HG02798 (cell line): ENCODE measurements around the gene PAXX.
"Not testable (repeated sequence)": the region's sequence is repeated elsewhere in the genome, so short reads cannot be mapped to it uniquely, and the experiment has no call there.

Experiments
- ATAC-seq: cut with Tn5 transposase; IDR thresholded peaks from one replicate; pipeline ENCODE4 v1.9.1; 2021; ENCODE audit warnings: mild to moderate bottlenecking; ENCODE audit not compliant: unreplicated experiment, poor library complexity

The PAXX gene

DNA sequence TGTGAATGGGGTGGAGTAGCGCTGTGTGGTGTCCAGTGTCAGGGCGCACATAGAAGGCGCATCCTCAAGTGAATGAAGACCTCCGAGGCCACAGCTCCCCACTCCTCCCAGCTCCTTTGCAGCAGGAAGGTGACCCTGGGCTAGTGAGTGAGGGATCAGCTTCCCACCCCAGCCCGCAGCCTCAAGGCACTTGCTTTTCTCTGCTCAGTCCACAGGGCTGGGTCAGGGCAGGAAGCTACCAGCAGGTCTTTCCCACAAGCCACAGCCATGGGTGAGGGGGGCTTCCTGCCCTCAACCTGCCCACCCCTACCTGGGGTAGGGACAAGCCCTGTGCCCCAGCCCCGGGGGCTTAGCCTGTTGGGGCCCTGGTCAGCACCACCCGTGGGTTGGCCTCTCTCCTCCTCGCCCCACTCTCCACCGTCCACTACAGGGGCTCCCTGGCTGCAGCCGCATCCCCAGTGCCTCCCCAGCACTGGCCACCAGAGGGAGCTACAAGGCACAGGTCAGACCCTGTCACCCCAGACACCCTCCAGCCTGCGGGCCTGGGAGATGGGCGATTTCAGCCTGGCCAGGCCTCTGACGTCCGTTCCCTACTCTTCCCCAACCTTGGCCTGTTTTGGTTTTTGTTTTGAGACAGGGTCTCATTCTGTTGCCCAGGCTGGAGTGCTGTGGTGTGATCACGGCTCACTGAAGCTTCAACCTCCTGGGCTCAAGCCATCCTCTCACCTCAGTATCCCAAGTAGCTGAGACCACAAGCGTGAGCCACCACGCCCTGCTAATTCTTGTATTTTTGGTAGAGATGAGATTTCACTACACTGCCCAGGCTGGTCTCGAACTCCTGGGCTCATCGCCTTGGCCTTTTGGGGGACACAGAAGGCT, 37.1 kb downstream of the PAXX start:
- ATAC-seq = no peak

DNA sequence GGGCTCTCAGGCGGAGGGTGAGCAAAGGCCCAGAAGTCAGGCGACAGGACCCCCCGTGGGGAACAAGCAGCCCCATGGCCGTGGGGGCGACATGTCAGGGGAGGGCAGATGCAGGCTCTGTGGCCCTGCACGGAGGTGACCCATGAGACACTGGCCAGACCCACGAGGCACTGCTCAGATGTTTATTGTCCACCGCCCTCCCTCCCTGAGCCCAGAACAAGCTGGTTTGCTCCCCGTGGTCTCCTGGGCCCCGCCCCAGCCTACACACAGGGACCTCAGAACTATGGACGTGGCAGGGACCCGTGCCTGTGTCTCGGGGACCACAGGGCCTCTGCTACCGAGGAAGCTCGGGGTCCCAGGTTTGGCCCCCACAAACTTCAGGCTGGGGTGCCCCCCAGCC, 37.8 kb downstream of the PAXX start:
- ATAC-seq = no peak

DNA sequence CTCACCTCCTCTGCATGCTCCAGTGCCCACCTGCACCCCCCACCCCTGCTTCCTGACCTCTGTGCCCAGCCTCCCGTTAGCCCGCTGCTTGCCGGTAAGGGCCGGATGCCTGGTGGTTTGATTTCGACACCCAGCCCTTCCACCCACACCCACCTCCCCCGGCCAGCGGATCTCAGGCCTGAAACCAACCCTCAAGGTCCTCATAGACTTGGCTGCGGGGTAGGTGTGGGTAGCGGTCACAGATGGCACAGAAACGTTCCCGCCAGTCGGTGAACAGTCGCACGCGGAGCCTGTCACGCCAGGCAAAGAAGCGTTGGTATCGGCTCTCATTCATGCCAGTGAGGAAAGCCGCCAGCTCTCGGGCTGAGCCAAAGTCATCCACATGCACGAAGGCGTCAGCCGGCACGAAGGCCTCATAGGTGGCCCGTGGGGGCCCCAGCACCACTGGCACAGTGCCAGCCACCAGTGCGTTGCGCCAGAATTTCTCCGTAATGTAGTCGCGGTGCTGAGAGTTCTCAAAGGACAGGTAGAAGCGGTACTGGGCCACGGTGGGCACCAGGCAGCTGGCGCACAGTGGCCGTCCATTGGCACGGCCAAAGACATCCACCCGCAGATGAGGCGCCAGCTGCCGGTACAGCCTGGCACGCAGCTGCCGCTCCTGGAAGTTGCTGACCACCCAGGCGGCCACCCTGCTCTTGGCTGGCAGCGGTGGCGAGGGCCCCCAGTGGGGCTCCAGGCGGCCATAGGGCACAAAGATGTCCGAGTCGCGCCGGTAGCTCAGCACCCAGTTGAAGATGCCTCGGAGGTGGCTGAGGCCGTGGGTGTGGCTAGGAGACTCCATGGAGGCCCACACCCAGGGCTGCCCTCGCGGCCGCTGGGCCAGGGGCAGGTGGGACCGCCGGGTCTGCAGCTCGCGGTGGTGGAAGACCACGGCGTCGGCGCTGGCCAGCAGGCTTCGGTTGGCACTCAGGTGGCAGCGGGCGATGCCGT, 38.6 kb downstream of the PAXX start:
- ATAC-seq = no peak

DNA sequence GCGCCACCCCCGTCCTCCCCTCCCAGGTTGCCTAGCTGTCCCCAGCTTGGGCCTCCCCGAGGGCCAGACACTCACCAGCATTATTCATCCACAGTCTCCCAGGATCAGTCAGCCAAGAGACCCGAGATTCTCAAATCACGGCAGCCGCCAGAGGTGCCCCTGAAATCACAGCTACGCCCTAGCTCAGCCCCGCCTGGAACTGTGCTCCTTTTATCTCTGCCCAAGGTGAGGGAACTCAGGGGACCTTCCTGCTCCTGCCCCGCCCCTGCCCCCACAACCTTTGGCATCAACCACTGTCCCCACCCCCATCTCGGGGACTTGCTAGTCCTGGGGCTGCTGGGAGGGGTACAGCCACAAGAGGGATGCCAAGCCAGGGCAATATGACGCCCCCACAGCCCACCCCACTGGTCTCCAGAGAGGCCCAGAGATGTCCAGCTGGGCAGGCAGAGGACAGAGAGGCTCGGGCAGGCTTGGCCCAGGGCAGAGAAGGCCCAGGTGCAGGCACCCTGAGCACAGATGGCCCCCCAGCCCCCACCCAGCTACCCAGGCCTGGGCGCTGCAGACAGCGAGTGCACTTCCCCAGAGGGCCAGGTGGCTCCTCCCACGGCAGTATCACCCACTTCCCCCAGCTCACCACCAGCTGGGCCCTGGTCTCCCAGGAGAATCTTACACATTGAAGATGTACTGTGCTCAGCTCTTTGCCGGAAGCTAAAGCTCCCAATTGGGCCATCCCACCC, 39.9 kb downstream of the PAXX start, which contains the start of gene FUT7:
FUT7 (minus strand) TSS at position 185 of the 737 bp plus-strand sequence; CDS start at position 88, 97 bp downstream.
- ATAC-seq = no peak

DNA sequence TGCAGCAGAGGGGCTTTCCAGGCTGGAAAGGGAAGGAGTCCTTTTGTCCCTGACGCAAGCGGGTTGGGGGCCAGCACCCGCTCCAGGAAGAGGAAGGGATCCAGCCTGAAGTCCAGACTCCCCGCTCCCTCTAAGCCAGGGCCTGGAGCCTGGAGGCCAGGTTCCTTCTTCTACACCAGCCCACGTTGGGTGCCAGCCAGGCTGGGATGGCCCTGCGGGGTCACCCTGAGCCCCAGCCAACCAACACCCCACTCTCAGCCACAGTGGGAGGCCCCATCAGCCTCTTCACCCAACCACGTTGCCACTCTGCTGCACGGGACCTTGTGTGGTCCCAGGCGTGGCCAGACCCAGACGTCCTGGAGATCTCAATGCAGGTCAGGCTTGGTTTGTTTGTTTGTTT, 40.6 kb downstream of the PAXX start:
- ATAC-seq = no peak

DNA sequence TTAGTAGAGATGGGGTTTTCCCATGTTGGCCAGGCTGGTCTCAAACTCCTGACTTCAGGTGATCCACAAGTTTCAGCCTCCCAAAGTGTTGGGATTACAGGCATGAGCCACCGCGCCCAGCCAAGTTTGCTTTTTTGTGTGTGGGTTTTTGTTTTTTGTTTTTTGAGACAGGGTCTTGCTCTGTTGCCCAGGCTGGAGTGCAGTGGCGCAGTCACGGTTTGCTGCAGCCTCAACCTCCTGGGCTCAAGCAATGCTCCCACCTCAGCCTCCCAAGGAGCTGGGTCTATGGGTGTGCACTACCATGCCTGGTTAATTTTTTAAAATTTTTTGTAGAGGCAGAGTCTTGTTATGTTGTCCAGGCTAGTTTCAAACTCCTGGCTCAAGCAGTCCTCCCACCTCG, 41.3 kb downstream of the PAXX start:
- not testable (repeated sequence) for ATAC-seq

DNA sequence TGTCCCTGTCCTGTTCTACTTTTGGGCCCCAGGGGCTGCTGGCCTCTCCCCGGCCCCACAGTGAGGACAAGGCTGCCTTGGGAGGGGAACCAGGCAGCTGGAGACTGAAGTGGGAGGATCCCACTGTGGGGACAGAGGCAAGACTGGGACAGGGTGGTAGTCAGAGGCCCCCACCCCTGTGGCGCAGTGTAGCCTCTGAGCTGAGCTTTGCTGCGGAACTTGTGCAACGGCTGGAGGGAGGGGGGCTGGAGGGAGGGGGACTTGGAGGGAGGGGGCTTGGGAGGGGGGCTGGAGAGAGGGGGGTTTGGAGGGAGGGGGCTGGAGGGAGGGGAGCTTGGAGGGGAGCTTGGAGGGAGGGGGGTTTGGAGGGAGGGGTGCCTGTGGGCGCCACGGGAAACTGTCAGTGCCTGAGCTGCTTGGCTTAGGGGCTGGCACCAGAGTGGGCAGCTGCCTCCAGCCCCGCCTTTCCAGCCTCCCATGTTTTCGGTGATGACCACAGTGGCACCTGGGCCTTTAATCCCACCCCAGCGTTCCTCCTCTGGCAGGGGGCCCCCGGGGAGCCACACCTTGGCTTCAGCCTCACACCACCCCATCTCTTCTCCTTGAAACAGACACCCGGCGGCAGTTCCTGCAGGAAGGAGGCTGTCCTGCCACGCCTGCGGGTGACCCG, 42.0 kb downstream of the PAXX start:
- no peak for ATAC-seq

DNA sequence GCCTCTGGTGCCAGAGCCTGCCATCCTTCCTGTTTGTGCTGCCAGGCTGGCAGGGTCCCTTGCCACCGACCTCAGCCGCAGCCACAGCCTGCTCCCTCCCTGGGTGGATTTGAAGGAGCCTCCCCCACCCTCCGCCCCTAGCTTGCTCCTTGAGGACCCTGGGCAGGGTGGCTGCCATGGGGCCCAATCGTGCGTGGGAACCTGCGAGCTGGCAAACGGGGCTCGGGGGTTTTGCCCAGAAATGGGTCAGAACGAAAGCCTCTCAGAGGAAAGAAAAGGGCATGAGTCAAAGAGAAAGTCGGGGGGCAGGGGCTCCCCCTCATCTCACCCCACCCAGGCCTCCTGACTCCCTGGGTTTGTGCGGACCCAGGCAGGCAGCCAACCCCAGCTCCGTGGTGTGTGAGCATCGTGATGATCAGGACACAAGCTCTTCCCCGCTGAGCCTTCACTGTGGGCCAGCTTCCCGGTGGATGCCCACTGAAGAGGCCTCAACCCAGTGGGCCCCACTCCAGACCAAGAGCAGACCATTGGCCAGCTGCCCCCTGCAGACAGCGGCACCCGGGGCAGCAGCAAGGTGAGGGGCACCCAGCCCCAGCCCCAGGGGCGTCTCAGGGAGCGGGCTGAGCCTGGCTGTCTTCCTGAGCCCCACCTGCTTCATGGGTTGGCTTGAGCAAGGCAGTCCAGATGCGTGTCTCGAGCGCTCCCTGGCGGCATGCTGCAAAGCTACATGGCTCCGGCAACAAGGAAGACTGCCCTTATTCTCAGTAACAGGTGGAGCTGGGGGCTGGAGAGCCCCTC, 42.7 kb downstream of the PAXX start:
- ATAC-seq = peak; percentile 60

DNA sequence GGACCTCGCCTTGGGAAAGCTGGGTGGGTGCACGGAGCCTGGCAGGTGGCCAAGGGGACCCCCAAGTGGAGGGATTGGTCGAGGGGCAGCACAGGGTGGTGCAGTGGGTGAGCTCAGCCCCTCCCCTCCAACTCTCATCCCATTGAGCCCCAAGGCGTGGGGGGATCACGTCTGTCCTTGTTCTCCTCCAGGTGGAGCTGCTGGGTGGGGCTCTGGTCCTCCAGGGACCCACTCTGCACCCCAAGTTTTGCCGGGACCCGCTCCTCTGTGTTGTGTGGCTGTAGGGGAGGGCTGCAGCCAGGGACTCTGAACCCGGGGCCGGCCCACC, 43.2 kb downstream of the PAXX start:
- no peak for ATAC-seq

DNA sequence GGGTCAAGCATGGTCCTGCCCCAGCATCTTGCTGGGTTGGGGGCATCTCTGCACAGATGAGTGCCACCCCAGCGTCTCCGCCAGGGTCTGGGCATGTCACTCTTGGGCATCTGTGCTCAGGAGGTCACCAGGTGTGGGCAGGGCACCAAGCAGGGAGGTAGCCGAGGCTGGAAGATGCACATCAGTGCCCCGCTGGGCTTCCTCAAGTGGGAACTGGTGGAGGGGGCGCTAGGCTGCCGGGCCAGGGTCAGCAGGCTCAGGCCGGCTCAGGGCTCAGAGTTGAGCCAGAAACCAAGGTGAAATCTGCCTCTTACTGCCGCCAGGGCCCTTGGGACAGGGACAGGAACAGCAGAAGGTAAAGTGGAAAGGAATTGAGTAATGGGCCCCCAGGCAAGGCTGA, 43.7 kb downstream of the PAXX start:
- no peak for ATAC-seq

DNA sequence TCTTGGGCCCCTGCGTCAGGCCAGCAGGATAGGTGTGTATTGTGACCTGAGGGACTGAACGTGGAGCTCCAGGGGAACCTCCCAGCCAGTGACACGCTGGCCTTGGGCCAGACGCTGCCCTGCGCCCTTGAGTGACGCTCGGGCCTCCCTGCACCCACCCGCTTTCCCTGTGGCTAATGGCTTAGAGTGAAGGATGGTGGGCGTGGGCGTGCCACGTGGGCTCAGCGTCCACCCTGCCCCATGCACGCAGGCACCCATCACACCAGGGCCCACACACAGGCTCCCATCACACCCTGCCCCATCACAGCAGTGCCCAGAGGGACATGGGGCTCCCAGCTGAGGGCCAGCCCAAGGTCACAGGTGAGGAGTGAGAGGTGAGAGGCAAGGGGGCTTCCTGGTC, 44.8 kb downstream of the PAXX start:
- no peak for ATAC-seq

DNA sequence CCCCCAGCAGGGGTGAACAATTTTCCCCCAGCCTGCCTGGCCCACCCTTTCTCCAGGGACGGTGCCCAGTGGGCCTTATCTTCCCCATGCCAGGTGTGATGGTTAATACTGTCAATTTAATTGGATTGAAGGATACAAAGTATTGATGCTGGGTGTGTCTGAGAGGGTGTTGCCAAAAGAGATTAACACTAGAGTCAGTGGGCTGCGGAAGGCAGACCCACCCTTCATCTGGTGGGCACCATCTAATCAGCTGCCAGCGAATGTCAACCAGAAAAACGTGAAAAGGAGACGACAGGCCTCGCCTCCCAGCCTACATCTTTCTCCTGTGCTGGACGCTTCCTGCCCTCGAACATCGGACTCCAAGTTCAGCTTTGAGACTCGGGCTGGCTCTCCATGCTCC, 45.3 kb downstream of the PAXX start:
- ATAC-seq = no peak

DNA sequence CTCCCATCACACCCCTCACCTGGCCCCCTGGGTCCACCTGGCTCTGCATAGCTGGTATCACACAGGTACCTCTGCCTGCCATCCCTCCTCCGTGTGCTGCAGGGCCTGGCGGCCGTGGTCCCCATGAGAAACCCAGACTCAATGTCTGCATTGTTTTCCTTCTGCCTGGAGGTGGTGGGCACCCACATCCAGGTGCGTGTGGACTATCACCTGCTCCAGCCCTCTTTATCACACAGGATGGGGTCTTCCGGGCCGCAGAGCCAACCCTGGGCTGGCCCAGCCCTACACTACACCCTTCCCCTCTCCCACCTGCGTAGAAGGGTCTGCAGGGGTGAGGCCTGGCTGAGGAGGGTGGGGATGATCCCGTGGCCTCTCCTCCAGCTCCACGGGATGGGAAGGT, 46.7 kb downstream of the PAXX start:
- no peak for ATAC-seq

DNA sequence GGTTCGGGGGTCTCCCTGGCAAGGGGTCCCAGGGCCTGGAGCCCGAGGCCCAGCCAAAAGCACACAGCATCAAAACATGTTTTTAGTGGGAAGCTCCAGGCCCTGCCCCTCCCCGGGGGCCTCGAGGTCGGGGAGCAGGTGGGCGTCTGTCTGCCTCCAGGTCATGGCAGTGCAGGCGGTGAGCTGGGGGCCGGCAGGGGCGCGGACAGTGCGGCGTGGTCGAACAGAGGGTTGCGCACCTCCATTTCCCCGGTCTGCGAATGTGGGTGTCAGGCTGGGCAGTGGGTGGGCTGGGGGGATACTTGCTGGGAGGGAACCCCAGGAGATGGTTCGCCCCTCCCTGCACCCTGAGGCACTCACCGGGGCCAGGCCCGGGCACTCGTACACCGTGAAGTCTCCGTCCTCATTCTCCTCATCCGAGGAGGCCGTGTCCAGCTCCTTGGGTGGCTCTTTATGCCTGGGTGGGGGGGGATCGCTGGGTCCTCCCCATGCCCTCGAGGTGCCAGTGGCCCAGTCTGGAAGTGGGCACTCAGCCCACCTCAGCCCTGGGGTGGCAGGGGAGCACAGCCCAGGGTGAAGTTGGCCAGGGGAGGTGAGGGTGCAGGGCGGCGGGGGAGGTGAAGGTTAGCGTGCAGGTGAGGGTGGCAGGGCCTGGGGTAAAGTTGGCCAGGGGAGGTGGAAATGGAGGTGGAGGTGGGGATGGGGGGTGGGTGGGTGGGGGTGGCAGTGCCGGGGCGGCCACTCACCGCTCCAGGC, 47.6 kb downstream of the PAXX start:
- no peak for ATAC-seq

DNA sequence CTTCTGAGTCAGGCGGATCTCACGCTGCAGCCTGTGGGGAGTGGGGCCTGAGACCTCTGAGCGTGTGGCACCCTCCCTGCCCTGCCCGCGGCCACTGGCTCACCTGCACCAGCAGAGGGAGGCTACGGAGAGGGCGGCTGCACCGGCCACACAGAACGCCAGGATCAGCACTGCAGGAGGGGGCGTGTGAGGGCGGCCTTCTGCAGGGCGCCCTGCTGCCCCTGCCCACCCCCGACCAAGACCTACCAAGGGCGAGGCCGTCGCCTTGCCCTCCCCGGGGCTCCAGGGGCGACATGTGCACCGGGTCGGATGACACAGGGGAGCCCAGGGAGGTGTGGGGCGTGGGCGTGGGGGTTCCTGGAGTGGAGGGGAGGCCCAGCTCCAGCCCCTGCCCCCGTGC, 48.3 kb downstream of the PAXX start:
- ATAC-seq = no peak

DNA sequence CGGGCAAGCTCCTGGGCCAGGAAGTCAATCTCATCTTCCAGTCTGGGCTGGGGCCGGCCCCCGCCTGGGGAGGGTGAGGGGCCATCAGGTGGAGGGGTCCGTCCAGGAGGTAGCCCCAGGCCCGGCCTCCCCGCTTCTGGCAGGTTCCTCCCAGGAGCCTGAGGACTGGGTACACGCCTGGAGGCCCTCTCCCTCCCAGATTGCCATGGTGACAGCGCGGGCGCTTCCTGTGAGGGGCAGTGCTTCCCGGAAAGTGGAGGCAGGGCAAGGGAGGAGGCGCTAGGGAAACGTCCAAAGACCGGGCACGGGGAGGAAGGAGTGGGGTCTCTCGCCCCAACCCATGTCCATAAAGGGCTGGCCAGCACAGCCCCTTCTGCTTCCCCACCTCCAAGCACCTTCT, 48.9 kb downstream of the PAXX start:
- no peak for ATAC-seq

DNA sequence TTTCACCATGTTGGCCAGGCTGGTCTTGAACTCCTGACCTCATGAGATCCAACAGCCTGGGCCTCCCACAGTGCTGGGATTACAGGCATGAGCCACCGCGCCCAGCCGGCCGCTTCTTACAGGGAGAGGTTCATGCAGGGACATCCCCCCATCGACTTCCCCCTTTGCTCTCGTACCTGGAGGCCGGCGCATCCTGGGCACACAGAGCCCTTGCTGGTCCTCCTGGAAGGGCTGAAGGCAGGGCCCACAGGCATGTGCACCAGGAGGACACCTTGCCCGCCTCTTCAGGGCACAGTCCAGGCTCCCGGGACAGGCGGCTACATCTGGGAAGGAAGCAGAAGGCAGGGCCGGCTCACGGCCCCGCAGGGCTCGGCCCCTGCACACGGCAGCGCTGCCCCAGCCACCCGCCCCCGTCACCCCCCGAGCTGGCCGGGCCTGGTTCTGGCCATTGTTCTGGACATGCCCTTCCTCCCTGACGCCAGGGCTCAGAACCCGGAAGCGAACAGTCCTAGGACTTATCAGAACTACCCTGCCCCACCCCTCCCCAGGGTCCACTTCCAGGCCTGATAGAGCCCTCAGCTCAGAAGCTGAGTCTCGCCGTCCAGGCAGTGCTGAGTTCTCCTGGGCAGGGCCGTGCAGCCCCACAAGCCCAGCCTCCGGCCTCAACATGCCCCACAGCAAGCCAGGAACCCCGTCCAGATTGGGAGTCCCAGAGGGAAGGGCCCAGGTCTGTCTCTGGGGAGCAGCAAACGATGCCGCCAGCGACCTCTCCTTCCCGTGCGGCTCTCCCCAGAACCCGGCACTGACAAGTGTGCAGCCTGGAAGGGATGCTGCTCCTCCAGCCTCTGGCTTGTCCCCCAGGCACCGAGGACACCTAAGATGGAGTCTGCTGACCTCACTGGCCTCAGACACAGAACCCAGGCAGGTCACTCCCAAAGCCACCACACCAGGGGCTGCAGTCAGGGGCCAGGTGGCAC, 50.8 kb downstream of the PAXX start:
- ATAC-seq = no peak
